ENCODE measurements around the gene C1orf87.
A peak's percentile ranks its signal among the peaks of the same experiment; 100 is the strongest.
"Not testable (repeated sequence)": the region's sequence is repeated elsewhere in the genome, so short reads cannot be mapped to it uniquely, and the experiment has no call there.

Gene C1orf87

DNA sequence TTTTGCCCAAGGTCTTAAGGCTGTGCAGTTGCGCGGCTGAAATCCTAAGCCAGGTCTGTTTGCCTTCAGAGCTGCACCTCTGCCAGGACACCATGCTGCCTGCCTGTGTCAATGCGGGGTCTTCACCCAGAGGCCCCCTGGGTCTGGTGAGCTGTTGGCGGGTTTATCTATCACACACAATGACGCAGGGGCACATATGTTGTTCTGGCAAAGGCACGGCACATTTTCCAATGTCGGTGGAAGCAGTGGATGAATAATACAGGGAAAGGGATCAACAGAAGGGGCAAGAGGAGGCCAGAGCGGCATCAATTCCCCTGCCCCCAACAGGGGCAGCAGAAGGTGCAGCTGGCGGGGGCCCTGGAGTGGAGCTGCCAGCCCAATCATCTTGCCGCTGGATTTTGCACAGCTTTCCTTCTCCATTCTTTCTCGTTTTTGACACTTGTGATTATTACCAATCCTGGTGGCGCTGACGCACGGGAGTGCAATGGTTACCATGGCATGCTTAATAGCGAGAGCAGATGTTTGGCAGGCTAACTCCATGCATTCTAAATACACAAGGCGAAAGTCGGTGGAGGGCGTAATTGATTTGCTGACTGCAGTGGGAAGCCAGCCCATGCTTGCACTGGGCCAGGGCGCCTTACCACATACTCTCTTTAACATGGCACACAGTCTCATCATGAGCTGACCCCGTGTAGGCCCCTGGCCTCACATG lies 101.2 kb downstream of the C1orf87 start:
- TF ChIP-seq POU2F2 (IDR thresholded peaks at IDR 0.05; ENCODE audit: low read depth, low read length): no peak
- no peak for TF ChIP-seq TAF1 (IDR thresholded peaks at IDR 0.05; ENCODE audit: low read depth, low read length)
- TF ChIP-seq SPI1 (IDR thresholded peaks at IDR 0.05; ENCODE audit: low read depth, low read length): no peak
- TF ChIP-seq POLR2AphosphoS5 (IDR thresholded peaks at IDR 0.05; ENCODE audit: low read depth, low read length): no peak
- TF ChIP-seq PAX5 (IDR thresholded peaks at IDR 0.05; ENCODE audit: insufficient read depth, low read length, severe bottlenecking): no peak
- no peak for TF ChIP-seq POLR2A (IDR thresholded peaks at IDR 0.05; ENCODE audit: low read depth, low read length)

GRCh38 chr1:59971464-59971911 lies 102.1 kb downstream of the C1orf87 start:
- no peak for TF ChIP-seq SPI1 (IDR thresholded peaks at IDR 0.05; ENCODE audit: low read depth, low read length)
- no peak for TF ChIP-seq POLR2AphosphoS5 (IDR thresholded peaks at IDR 0.05; ENCODE audit: low read depth, low read length)
- no peak for TF ChIP-seq POU2F2 (IDR thresholded peaks at IDR 0.05; ENCODE audit: low read depth, low read length)
- TF ChIP-seq TAF1 (IDR thresholded peaks at IDR 0.05; ENCODE audit: low read depth, low read length): no peak
- peak; percentile 56 for FAIRE-seq
- peak; percentile 41 for DNase-seq (ENCODE audit: insufficient read length, low spot score)

More for the DNA sequence above, 101.2 kb downstream of the C1orf87 start:
- DNase-seq (ENCODE audit: insufficient read length, low spot score) (no peak), FAIRE-seq (no peak)

DNA sequence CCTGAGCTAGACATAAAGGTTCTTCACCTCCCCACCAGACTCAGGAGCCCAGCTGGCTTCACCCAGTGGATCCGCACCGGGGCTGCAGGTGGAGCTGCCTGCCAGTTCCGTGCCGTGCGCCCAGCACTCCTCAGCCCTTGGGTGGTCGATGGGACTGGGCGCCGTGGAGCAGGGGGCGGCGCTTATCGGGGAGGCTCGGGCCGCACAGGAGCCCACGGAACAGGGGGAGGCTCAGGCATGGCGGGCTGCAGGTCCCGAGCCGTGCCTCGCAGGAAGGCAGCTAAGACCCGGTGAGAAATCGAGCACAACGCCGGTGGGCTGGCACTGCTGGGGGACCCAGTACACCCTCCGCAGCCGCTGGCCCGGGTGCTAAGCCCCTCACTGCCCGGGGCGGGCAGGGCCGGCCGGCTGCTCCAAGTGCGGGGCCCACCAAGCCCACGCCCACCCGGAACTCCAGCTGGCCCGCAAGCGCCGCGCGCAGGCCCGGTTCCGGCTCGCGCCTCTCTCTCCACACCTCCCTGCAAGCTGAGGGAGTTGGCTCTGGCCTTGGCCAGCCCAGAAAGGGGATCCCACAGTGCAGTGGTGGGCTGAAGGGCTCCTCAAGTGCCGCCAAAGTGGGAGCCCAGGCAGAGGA lies 103.9 kb downstream of the C1orf87 start:
- DNase-seq (ENCODE audit: insufficient read length, low spot score); FAIRE-seq: not testable (repeated sequence)

GRCh38 chr1:59968746-59969145 lies 104.8 kb downstream of the C1orf87 start:
- DNase-seq (ENCODE audit: insufficient read length, low spot score); FAIRE-seq: not testable (repeated sequence)

- FAIRE-seq: no peak
- TF ChIP-seq POU2F2 (IDR thresholded peaks at IDR 0.05; ENCODE audit: low read depth, low read length): no peak
- TF ChIP-seq POLR2AphosphoS5 (IDR thresholded peaks at IDR 0.05; ENCODE audit: low read depth, low read length): no peak
- TF ChIP-seq PAX5 (IDR thresholded peaks at IDR 0.05; ENCODE audit: insufficient read depth, low read length, severe bottlenecking): no peak
- no peak for TF ChIP-seq SPI1 (IDR thresholded peaks at IDR 0.05; ENCODE audit: low read depth, low read length)
- no peak for TF ChIP-seq POLR2A (IDR thresholded peaks at IDR 0.05; ENCODE audit: low read depth, low read length)
- DNase-seq (ENCODE audit: insufficient read length, low spot score): no peak
Measured at GRCh38 chr1:59967780-59968179, 105.8 kb downstream of the C1orf87 start.

GRCh38 chr1:59967141-59967697 lies 106.4 kb downstream of the C1orf87 start:
- no peak for TF ChIP-seq SPI1 (IDR thresholded peaks at IDR 0.05; ENCODE audit: low read depth, low read length)
- TF ChIP-seq PAX5 (IDR thresholded peaks at IDR 0.05; ENCODE audit: insufficient read depth, low read length, severe bottlenecking): no peak
- TF ChIP-seq POLR2A (IDR thresholded peaks at IDR 0.05; ENCODE audit: low read depth, low read length): no peak
- TF ChIP-seq TAF1 (IDR thresholded peaks at IDR 0.05; ENCODE audit: low read depth, low read length): no peak
- TF ChIP-seq POLR2AphosphoS5 (IDR thresholded peaks at IDR 0.05; ENCODE audit: low read depth, low read length): no peak
- no peak for TF ChIP-seq POU2F2 (IDR thresholded peaks at IDR 0.05; ENCODE audit: low read depth, low read length)
- DNase-seq (ENCODE audit: insufficient read length, low spot score) (no peak), FAIRE-seq (no peak)

DNA sequence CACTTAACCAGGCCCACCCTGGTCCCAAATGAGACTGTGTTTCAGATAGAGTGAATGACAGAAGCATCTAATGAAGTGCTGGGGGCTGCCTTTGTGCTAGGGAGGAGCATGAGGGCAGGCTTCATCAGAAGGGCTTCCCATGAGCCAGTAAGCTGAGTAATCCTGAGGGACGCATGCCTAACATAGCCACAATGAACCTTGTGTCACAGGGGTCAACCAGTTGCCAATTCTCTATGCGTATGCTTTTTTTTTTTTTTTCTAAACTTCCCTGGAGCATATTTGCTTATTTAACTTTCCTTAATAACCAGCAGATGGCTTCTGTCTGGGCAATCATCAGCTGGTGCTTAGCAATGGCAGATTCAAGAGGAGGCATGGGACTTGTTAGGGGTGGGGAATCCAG lies 121.5 kb downstream of the C1orf87 start:
- no peak for TF ChIP-seq POLR2AphosphoS5 (IDR thresholded peaks at IDR 0.05; ENCODE audit: low read depth, low read length)
- no peak for TF ChIP-seq POU2F2 (IDR thresholded peaks at IDR 0.05; ENCODE audit: low read depth, low read length)
- no peak for TF ChIP-seq TAF1 (IDR thresholded peaks at IDR 0.05; ENCODE audit: low read depth, low read length)
- TF ChIP-seq POLR2A (IDR thresholded peaks at IDR 0.05; ENCODE audit: low read depth, low read length): no peak
- TF ChIP-seq PAX5 (IDR thresholded peaks at IDR 0.05; ENCODE audit: insufficient read depth, low read length, severe bottlenecking): no peak
- TF ChIP-seq SPI1 (IDR thresholded peaks at IDR 0.05; ENCODE audit: low read depth, low read length): no peak
- DNase-seq (ENCODE audit: insufficient read length, low spot score) (no peak), FAIRE-seq (no peak)

DNA sequence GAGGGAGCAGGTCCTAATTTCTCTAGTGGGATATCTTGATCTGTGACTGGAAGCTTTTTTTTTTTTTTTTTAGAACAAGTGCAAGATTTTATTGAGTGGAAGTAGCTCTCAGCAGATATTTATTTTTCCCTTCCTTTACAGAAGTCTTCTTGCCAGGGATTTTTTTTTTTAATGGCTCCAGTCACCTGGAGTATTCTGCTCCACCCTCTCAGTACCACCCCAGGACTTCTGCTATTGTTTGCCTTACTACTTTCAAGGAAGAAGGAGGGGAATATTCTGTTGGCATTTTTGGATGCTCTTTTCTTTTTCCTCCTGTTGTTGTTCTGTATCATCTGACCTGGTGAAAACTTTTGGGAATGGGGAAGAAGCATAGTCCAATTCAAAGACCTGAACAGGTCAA lies 123.9 kb downstream of the C1orf87 start:
- DNase-seq (ENCODE audit: insufficient read length, low spot score): no peak
- TF ChIP-seq SPI1 (IDR thresholded peaks at IDR 0.05; ENCODE audit: low read depth, low read length) (no peak), PAX5 (IDR thresholded peaks at IDR 0.05; ENCODE audit: insufficient read depth, low read length, severe bottlenecking) (no peak), POLR2AphosphoS5 (IDR thresholded peaks at IDR 0.05; ENCODE audit: low read depth, low read length) (no peak), POU2F2 (IDR thresholded peaks at IDR 0.05; ENCODE audit: low read depth, low read length) (no peak), POLR2A (IDR thresholded peaks at IDR 0.05; ENCODE audit: low read depth, low read length) (no peak), TAF1 (IDR thresholded peaks at IDR 0.05; ENCODE audit: low read depth, low read length) (no peak)
- FAIRE-seq: no peak

DNA sequence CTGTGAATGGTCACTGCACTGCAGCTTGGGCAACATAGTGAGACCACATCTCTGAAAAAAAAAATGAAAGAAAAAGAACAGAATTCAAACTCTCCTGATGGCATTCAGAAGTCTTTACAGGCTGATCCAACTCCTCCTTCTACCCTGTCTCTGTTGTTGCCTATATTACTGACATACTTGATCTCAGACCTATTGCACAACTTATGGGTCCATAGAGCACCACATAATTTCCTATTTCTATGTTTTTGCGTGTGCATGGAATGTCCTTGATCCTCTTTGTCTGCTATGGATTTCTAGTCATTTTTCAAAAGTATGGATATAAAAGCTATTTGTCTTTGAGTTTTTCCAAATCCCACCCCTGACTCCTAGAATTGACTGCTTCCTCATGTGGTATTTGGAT lies 124.6 kb downstream of the C1orf87 start:
- DNase-seq (ENCODE audit: insufficient read length, low spot score) (no peak), FAIRE-seq (no peak)
- no peak for TF ChIP-seq PAX5 (IDR thresholded peaks at IDR 0.05; ENCODE audit: insufficient read depth, low read length, severe bottlenecking)
- TF ChIP-seq POLR2AphosphoS5 (IDR thresholded peaks at IDR 0.05; ENCODE audit: low read depth, low read length): no peak
- no peak for TF ChIP-seq TAF1 (IDR thresholded peaks at IDR 0.05; ENCODE audit: low read depth, low read length)
- TF ChIP-seq POU2F2 (IDR thresholded peaks at IDR 0.05; ENCODE audit: low read depth, low read length): no peak

Measured in GM12891 (cell line).